GM19467 (cell line): ENCODE data around the gene UCP3.

Source experiments
- ATAC-seq: cut with Tn5 transposase; IDR thresholded peaks from one replicate; pipeline ENCODE4 v1.9.1; 2021; ENCODE audit warnings: mild to moderate bottlenecking, moderate library complexity; ENCODE audit not compliant: unreplicated experiment

Gene UCP3

GRCh38 chr11:74018331-74019005, 9.6 kb upstream of the UCP3 start:
- no peak for ATAC-seq

GRCh38 chr11:74017631-74018030, 8.7 kb upstream of the UCP3 start:
- no peak for ATAC-seq

DNA sequence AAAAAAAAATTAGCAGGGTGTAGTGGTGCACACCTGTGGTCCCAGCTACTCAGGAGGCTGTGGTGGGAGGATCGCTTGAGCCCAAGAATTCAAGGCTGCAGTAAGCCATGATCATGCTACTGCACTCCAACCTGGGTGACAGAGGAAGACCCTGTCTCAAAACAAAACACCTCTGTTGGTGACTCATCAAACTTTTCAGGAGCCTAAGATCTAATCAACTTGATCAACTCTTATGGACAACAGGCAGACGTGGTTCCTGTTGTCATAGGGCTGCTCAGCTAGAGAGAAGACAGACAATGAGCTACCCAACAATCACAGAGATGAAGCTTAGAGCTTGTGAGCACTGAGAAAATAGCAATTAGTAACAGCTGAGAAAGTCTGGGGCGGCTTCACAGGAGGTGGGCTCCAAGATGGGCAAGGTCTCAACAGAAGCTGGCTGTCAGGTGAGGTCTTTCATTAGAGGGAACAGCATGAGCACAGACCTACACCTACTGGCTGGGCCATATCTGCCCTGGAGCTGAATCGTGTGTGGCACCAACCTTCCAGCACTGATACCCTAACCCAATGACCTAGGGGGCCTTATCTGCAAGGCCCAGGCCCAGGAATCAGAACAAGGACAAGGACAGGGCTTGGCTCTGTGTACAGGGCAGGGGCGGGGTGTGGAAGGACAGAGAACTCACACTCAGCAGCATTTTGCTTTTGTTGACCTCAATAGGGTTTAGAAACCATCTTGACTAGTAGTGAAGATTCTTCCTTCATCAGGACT, 7.2 kb upstream of the UCP3 start:
- no peak for ATAC-seq

- ATAC-seq: no peak
These were observed 6.0 kb upstream of the UCP3 start for GRCh38 chr11:74014880-74015279.

DNA sequence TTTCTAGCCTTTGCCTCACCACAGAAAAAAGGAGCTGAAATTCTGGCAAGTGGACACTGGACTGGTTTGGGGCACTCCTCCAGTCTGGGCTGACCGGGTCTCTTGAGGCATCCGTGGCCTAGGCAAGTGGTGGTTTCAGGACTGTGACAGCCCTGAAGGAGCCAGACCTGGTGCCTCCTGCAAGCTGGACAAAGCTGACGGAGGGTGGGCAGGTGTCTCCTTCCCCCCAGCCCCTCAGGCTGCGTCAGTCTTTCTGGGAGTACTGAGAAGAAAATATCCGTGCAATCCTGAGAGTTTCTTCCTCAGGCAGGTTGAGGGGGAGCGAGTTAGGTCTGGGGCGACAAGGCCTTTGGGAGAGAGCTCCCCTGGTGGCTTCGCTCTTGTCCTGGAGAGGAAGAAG, 4.3 kb upstream of the UCP3 start:
- ATAC-seq: no peak

- ATAC-seq: no peak
These were observed 3.4 kb upstream of the UCP3 start for GRCh38 chr11:74012074-74012809.

DNA sequence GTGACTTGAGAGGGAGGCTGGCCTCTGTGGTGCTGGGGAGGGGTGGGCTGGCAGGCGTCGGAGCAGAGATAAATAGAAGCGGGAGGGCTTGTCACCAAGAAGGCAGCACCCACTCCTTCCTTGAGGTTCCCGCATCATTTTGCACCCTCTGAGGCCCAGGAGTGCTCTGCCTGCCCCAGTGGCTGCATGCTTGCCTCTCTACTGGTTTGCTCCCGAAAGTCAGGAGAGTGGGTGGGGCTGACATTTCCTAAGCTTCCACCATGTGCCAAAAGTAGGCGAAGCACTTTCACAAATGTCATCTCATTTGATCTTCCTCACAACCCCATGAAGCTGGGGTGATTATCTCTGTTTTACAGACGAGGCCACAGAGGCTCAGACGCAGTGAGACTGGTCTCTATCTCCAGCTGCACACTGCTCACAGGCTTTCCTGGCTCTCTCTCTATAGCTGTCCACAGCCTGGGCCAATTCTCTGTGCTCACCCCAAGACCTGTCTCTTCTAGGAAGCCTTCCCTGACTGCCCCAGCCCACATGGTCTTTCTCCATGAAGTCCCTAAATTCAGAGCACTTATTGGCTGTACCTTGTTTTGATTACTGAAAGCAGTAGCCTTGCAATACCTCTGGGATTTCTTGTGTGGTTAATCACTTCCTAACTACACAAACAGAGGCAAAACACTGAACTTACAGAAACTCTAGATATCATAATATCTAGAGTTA, 2.6 kb upstream of the UCP3 start:
- ATAC-seq: peak; percentile 68

DNA sequence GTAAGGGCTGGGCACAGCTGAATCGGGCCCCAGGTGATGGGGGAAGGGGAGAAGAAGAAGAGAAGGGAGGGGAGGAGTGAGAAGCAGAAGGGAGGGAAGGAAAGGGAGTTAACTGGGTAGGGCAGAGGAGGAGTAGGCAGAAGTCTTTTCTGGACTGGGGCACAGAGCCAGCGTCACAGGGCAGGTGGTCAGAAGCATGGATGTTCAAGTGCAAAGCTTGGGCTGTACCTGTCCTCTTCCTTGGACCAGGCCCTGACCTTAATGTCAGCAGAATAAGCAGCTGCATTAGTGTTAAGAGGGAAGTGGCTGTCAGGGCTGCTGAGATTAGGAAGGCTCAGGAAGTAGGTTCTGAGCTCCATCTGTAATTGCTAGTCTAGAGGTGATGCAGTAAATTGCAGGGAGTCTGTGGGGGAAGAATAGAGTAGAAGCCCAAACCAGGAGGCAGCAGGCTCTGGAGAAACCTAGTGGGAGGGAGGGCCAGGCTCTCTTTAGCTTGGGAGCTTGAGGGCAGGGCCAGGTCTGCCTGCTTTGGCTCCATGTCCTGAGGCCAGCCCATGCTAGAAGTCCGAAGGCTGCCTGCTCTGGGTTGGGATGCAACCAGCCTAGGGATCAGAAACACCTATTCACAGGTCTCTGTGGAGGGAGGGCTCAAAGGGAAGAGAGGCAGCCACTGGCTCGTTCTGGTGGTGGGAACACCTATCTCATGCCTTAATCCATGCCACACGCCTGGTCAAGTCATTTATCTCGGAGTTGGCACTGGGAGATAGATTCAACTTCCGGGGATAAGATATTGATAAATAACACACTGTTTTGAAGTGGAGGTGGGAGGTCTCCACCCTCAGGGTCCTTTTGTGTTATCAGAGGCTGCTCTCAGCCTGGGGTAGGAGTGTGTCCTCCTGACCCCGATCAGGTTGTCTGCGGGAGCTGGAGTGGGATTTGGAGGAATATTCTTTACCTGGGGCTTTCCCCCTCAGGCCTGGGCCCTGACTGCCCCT, 1.7 kb upstream of the UCP3 start:
- ATAC-seq: no peak

- no peak for ATAC-seq
These were observed 905 bp upstream of the UCP3 start for GRCh38 chr11:74009675-74010305.

- no peak for ATAC-seq
These were observed 304 bp upstream of the UCP3 start for GRCh38 chr11:74009230-74009547.

DNA sequence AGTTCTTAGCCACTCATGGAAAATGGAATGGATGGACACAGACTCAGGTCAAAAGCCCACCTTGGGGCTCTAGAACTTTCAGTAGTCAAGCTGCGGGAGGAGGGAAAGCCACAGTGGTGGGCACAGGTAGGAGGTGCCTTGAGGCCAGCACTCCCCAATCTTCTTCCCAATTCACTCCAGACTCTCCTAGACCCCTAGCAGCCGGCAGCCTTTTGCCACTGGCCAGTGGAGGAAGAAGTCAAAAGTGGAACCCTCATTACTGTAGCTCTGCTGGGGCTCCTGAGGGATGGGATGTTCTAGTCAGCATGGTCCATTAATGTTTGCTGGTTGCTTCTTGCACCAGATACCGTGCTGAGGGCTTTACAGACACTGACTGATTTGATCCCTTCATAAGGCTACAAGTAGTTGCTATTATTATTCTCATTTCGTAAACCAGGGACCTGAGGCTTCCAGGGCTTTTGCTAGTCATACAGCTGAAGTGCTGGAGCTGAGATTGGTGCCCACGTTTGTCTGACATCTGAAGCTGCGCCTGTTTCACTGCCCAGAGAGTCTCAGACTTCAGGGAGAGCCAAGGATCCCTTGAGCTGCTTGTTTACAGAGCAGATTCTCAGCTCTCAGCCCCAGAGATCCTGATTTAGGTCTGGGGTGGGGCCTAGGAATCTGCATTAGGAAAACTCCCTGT, 1.1 kb downstream of the UCP3 start:
- no peak for ATAC-seq

GRCh38 chr11:74006743-74007304, 2.1 kb downstream of the UCP3 start:
- ATAC-seq: no peak

DNA sequence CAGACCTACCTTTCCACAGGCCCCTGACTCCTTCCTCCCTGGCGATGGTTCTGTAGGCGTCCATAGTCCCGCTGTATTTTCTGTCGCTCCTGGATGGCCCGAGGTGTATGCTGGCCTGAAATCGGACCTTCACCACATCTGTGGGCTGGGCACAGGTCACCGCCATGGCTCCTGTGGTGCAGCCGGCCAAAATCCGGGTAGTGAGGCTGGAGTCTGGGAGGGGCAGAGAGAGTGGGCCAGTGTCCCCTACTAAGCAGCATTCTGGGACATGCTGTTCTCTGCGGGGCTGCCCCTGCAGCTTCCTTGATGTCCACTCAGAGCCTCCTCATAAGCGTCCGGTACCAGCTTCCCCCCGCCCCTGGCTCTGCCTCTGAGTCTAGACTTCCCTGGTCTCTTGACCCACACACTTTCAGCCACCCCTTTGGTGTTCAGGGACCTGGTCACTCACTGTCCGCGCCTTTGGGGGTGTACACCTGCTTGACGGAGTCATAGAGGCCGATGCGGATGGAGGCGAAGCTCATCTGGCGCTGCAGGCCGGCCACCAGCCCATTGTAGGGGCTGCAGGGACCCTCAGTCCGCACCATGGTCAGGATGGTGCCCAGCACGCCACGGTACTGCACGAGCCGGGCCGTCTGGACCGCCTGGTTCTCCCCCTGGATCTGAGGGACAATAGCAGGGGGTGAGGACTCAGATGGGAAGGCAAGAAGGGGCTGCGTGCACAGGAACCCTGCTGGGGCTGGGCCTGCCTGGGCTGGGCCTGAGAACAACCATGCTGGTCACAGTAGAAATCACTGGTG, 3.0 kb downstream of the UCP3 start:
- ATAC-seq: no peak

GRCh38 chr11:74004759-74005615, 3.9 kb downstream of the UCP3 start:
- ATAC-seq: no peak

GRCh38 chr11:74004046-74004695, 4.7 kb downstream of the UCP3 start:
- ATAC-seq: no peak

DNA sequence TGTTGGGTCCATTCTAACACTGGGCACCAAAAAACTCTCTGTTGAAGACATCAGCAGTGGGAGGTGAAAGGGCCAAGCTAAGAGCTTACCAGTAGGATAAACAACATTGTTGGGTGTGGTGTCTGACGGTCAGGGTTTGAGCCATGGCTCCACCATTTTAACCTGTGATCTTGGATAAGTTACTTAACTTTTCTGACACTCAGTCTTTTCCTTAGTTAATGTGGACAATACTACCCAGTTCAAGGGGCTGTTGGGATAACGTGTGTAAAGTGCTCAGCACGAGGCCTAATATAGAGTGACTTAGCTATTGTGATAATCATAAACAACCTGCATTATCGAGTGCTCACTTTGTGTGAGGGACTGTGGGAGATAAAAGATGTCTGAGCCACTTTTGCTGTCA, 6.1 kb downstream of the UCP3 start:
- ATAC-seq: no peak

DNA sequence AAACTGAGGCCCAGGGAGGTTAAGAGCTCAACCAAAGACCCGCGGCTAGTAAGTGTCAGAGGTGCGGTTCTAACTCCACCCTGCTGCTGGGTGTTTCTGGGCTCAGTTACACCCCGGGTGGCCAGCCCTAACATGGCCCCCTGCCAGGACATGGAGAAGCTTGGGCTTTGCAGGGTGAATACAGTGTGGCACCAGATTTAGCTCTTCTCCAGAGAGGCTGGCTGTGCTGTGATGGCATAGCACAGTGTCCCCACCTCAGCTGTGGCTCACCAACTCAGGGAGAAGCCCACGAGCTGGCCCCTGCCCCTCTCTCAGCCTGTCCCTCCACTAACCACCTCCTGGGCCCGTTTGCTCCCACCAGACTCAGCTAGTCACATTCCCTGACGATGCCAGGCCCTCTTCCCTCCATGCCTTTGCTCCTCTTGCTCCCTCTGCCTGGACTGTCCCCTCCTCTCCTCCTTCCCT, 7.0 kb downstream of the UCP3 start:
- ATAC-seq: no peak
